Testis (tissue), 3 donors: ENCODE measurements around the gene PERM1. TPM values are rescaled to one million over a fixed set of nuclear protein-coding genes. Genes with fewer than 3 reads are reported as not detected.

Source experiments
- DNase-seq: peaks from one replicate; pipeline ENCODE4 v3.0.0-alpha.2; 2019
- H3K27ac ChIP-seq, 2 donors: fragments of 200-600 bp; sonication (generic); one replicate each; pipeline ENCODE4 v1.5.1; 2019
- H3K27me3 ChIP-seq: fragments of 200-600 bp; sonication (generic); one replicate; pipeline ENCODE4 v1.5.1; 2019
- H3K36me3 ChIP-seq: fragments of 200-600 bp; sonication (generic); one replicate; pipeline ENCODE4 v1.5.1; 2017; ENCODE audit warnings: low read depth; ENCODE audit errors: missing control alignments
- H3K4me1 ChIP-seq: fragments of 200-600 bp; sonication (generic); one replicate; pipeline ENCODE4 v1.5.1; 2019
- H3K4me3 ChIP-seq, 2 donors: fragments of 200-600 bp; sonication (generic); one replicate each; pipeline ENCODE4 v1.5.1; 2017 to 2019
- H3K9me3 ChIP-seq: fragments of 200-600 bp; sonication (generic); one replicate; pipeline ENCODE4 v1.5.1; 2017
- POLR2A ChIP-seq: fragments of 450-650 bp; IDR thresholded peaks from one replicate; pipeline ENCODE4 v1.6.1; 2017; ENCODE audit warnings: antibody characterized with exemption, mild to moderate bottlenecking, moderate library complexity
- WGBS, 2 donors: methylation state at CpG; one replicate each; pipeline ENCODE4 v1.1.5; 2018; 5-methylcytosine and 5-hydroxymethylcytosine counted together
- intact Hi-C: fragments of 100-400 bp; cut with DNase I; formaldehyde crosslinking; loops from one replicate; pipeline ENCODE4 v1.15.1; 2023; ENCODE audit warnings: low total_unique reads
- polyA plus RNA-seq: library from polyadenylated mRNA; stranded (reverse); fragments of 350-450 nt; fragmentation: Illumina TruSeq; extraction: RNeasy Lipid Tissue Mini Kit (QIAGEN cat#74804); gene quantifications from one replicate; pipeline ENCODE4 v1.2.3, GENCODE V29; 2014; ENCODE audit warnings: low read depth, low replicate concordance; ENCODE audit not compliant: insufficient read depth
- total RNA-seq, 2 donors: library from RNA; depleted of rRNA; stranded (reverse); fragments of >200 nt; gene quantifications; one replicate each; pipeline ENCODE4 v1.2.3, GENCODE V29; 2016
- TF ChIP-seq, protein P1 (sequence below), 3 experiments: fragments of 450-650 bp in 2 of 3; fragments of 200-600 bp in 1 of 3; sonication (generic) in 1 of 3; IDR thresholded peaks; one replicate each; pipeline ENCODE4 v1.5.1; 2016 to 2019; ENCODE audit warnings: antibody characterized with exemption in 3 of 3, mild to moderate bottlenecking in 2 of 3, moderate library complexity in 1 of 3

PERM1 gene
- total and polyA plus RNA-seq, 3 donors from 2014 or later: 0.65 to 4.9 (median 3.2) TPM

DNA sequence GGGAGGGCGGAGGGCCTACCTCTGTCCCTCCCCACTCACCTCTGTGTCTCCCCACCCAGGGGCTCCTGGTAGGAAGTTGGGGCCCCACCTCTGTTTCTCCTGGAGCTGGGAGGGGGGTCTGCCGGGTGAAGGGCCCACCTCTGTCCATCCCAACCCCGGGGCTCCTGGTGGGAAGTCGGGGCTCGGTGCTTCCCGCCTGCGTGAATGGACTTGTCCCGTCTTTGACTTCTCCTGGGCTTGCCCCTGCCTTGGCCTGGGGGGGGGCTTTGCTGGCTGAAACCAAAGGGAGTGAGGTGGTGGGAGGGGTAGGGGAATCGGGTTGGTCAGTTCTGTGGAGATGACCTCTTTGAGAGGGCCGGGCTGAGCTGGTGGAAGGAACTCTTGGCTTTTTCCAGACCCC lies 43.8 kb upstream of the PERM1 start:
- Histone ChIP-seq H3K36me3 (no peaks in the 10 kb centered on the region), H3K27ac (no peak overlapping the region), H3K4me1 (peaks cover 13% of the 10 kb centered on the region), H3K4me3 (no peak overlapping the region), H3K9me3 (no peaks in the 10 kb centered on the region), H3K27me3 (no peaks in the 10 kb centered on the region)
- TF ChIP-seq, protein P1, sequence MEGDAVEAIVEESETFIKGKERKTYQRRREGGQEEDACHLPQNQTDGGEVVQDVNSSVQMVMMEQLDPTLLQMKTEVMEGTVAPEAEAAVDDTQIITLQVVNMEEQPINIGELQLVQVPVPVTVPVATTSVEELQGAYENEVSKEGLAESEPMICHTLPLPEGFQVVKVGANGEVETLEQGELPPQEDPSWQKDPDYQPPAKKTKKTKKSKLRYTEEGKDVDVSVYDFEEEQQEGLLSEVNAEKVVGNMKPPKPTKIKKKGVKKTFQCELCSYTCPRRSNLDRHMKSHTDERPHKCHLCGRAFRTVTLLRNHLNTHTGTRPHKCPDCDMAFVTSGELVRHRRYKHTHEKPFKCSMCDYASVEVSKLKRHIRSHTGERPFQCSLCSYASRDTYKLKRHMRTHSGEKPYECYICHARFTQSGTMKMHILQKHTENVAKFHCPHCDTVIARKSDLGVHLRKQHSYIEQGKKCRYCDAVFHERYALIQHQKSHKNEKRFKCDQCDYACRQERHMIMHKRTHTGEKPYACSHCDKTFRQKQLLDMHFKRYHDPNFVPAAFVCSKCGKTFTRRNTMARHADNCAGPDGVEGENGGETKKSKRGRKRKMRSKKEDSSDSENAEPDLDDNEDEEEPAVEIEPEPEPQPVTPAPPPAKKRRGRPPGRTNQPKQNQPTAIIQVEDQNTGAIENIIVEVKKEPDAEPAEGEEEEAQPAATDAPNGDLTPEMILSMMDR (IDR thresholded peaks at IDR 0.05): no peak
- no peak for TF ChIP-seq POLR2A
- intact Hi-C loops: no loop called here
- 89 to 91% methylated on average over 10 of the region's 10 CpGs for WGBS, 2 donors
- no peak for DNase-seq

DNA sequence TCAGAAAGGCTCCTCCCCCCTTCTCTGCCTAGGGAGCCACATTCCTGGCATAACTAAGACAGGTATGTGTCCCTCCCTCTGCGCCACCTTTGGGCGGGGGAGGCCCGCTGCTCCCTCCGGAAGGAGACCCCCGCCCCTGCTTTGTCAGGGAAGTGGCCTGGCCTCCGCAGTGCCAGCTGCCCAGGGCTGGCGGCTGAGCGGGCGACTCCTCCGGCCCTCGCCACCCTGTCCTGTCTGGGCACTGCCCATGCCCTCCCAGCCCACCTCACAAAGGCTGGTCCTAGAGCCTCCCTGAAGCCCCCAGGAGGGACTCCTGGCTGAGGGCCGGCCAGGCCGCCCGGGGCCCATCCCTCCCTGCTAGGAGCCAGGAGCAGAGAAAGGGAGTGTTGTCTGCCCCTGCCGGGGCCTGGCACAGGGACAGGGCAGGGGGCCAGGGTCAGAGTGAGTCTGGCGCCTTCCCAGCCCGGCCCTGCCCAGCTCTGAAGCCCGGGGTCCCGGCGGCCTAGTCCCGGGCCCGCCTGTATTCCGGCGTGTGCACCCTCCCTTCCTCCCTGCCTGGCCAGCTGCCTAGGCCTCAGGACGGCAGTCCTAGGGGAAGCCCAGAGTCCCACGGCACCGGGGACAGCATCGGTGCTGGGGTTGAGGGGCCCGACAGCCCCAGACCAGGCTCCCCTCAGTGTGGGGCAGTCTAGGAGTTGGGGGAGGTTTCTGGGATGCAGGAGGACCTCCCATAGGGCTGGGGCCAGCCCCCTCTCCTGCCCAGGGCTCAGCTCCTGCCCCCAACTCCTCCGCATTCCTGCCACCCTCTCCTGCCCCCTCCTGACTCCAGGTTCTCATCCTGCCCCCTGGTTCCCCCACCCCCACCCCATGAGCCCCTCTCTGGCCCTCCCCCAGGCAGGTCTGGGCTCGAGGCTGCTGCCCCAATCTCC lies 43.1 kb upstream of the PERM1 start:
- intact Hi-C loops: no loop called here

DNA sequence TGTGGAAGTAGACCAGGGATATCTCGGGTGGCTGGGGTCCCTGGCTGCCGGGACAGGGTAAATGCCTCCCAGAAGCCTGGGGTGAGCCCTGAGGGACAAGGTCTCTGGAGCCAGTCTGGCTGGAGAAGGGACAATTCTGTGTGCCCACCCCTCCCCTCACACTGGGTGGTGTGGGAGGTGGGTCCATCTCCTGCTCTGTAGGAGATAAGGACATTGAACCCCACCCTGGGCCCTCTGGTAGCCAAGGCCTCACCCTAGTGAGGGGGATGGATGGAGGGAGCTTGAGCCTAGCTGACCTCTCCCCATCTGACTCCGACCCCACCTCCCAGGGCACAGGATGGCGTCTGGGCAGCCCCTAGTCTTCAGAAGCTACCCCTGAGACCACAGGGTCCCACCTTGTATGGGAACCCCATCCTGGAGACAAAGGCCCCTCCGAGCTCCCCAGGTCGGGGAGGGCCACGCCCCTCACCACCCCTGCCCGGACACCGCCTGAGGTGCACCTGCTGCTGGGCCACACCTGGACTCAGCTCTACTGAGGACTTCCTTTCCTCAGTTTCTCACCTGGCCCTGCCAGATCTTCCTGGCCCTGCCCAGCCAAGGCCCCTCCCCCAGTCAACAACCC lies 42.4 kb upstream of the PERM1 start:
- H3K27me3 ChIP-seq: no peaks in the 10 kb centered on the region
- no peaks in the 10 kb centered on the region for H3K9me3 ChIP-seq
- H3K27ac ChIP-seq: no peak overlapping the region
- H3K36me3 ChIP-seq: no peaks in the 10 kb centered on the region
- TF ChIP-seq, protein P1 (IDR thresholded peaks at IDR 0.05): no peak
- TF ChIP-seq POLR2A: no peak
- no peak overlapping the region for H3K4me3 ChIP-seq
- no peak for DNase-seq
- intact Hi-C loops: no loop called here
- peaks cover 16% of the 10 kb centered on the region for H3K4me1 ChIP-seq
- 89 to 96% methylated on average over 9 of the region's 9 CpGs for WGBS, 2 donors

More for the DNA sequence above, 43.1 kb upstream of the PERM1 start:
- no peak for DNase-seq
- Histone ChIP-seq H3K27me3 (no peaks in the 10 kb centered on the region), H3K27ac (no peak overlapping the region), H3K36me3 (no peaks in the 10 kb centered on the region), H3K4me1 (peaks cover 16% of the 10 kb centered on the region), H3K4me3 (no peak overlapping the region), H3K9me3 (no peaks in the 10 kb centered on the region)
- TF ChIP-seq, protein P1 (IDR thresholded peaks at IDR 0.05): no peak
- TF ChIP-seq POLR2A: no peak
- WGBS, 2 donors: 74 to 77% methylated on average over 5 to 31 of the region's 31 CpGs

DNA sequence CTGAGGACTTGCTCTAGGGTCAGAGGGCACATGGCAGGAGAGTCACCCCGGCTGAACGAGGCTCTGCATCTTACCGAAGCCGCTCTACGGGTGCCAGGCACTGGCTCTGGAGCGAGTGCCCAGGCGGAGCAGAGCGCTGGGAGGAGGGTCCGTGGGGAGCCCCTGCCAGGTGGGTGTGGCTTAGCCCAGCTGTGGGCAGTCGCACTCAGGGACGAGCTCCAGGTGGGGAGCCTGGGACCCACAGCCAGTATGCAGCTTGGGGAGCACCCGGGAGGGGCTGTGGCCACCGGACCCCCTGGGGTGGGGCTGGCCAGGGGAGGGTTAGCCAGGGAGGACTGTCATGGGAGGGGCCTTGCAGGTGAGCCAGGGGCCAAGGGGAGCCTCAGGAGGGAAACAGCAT lies 41.8 kb upstream of the PERM1 start:
- DNase-seq: no peak
- 76 to 85% methylated on average over 12 to 13 of the region's 13 CpGs for WGBS, 2 donors
- Histone ChIP-seq H3K9me3 (no peaks in the 10 kb centered on the region), H3K4me3 (no peak overlapping the region), H3K27me3 (no peaks in the 10 kb centered on the region), H3K27ac (no peak overlapping the region), H3K4me1 (peaks cover 16% of the 10 kb centered on the region), H3K36me3 (no peaks in the 10 kb centered on the region)
- TF ChIP-seq, protein P1 (IDR thresholded peaks at IDR 0.05): no peak
- TF ChIP-seq POLR2A: no peak
- intact Hi-C loops: no loop called here
